Activated T-helper 2 cell treated with anti-CD3 and anti-CD28 coated beads, Interferon-gamma antibody, Interleukin-2, Interleukin-4, amounts not matched to agents 10 μg/mL and 5 μg/mL and 100 μg/mL, durations not matched to agents 14 hours and 24 hours and 36 hours (primary cell): ENCODE data around the gene NTNG2. TPM values are rescaled to one million over a fixed set of nuclear protein-coding genes. Genes with fewer than 3 reads are reported as not detected.

Source experiments
- DNase-seq: peaks from one replicate; pipeline ENCODE4 v3.0.0; 2021; ENCODE audit warnings: low spot score
- H3K27ac Mint-ChIP-seq: one replicate; pipeline ENCODE4 v1.8.0; 2021; ENCODE audit warnings: mixed read lengths
- H3K27me3 Mint-ChIP-seq: one replicate; pipeline ENCODE4 v1.8.0; 2021; ENCODE audit warnings: low read depth, mixed read lengths
- H3K36me3 Mint-ChIP-seq: one replicate; pipeline ENCODE4 v1.8.0; 2021; ENCODE audit warnings: low read depth, mixed read lengths
- H3K4me1 Mint-ChIP-seq: one replicate; pipeline ENCODE4 v1.8.0; 2021; ENCODE audit warnings: low read depth, mixed read lengths
- H3K4me3 Mint-ChIP-seq: one replicate; pipeline ENCODE4 v1.8.0; 2021; ENCODE audit warnings: low read depth, mild to moderate bottlenecking, moderate library complexity, mixed read lengths
- H3K9me3 Mint-ChIP-seq: one replicate; pipeline ENCODE4 v1.8.0; 2021; ENCODE audit warnings: mixed read lengths
- intact Hi-C: fragments of 100-400 bp; cut with micrococcal nuclease; formaldehyde crosslinking; loops from one replicate; pipeline ENCODE4 v1.15.1; 2023
- total RNA-seq: library from RNA; stranded (reverse); gene quantifications from 2 replicates; pipeline ENCODE4 v1.2.3, GENCODE V29; 2022

Gene NTNG2
- total RNA-seq, 1 donor from 2014 or later: 5.2 TPM

- H3K27me3 Mint-ChIP-seq: peaks cover 34% of the 10 kb centered on the region
- no peak for DNase-seq
- no peak overlapping the region for H3K27ac Mint-ChIP-seq
- H3K4me1 Mint-ChIP-seq: peaks cover 7% of the 10 kb centered on the region
- H3K4me3 Mint-ChIP-seq: no peak overlapping the region
- peaks cover 6% of the 10 kb centered on the region for H3K36me3 Mint-ChIP-seq
- H3K9me3 Mint-ChIP-seq: no peaks in the 10 kb centered on the region
- intact Hi-C loops: loop anchor here (10.0 kb wide), 1 partner anchor 402 kb away; no protein-coding TSS in a partner anchor
These were observed 4.7 kb downstream of the NTNG2 start for GRCh38 chr9:132166599-132166998.

- H3K4me3 Mint-ChIP-seq: no peak overlapping the region
- DNase-seq: no peak
- no peaks in the 10 kb centered on the region for H3K9me3 Mint-ChIP-seq
- H3K27ac Mint-ChIP-seq: no peak overlapping the region
- H3K36me3 Mint-ChIP-seq: peaks cover 6% of the 10 kb centered on the region
- H3K4me1 Mint-ChIP-seq: peaks cover 7% of the 10 kb centered on the region
- intact Hi-C loops: loop anchor here (10.0 kb wide), 1 partner anchor 402 kb away; no protein-coding TSS in a partner anchor
- H3K27me3 Mint-ChIP-seq: peaks cover 33% of the 10 kb centered on the region
These were observed 5.3 kb downstream of the NTNG2 start for GRCh38 chr9:132167192-132167591.

GRCh38 chr9:132168347-132168746 is 6.5 kb downstream of the NTNG2 start:
- DNase-seq: no peak
- Mint-ChIP-seq H3K4me1 (peaks cover 4% of the 10 kb centered on the region), H3K27ac (no peak overlapping the region)

GRCh38 chr9:132168851-132169250 is 7.0 kb downstream of the NTNG2 start:
- H3K9me3 Mint-ChIP-seq: no peaks in the 10 kb centered on the region
- H3K4me3 Mint-ChIP-seq: no peak overlapping the region
- peaks cover 28% of the 10 kb centered on the region for H3K27me3 Mint-ChIP-seq
- H3K4me1 Mint-ChIP-seq: peaks cover 4% of the 10 kb centered on the region
- H3K36me3 Mint-ChIP-seq: peaks cover 9% of the 10 kb centered on the region
- no peak for DNase-seq
- no peak overlapping the region for H3K27ac Mint-ChIP-seq
- intact Hi-C loops: loop anchor here (1.0 to 10.0 kb wide), 2 partner anchors 67 to 404 kb away; no protein-coding TSS in a partner anchor

More at GRCh38 chr9:132168347-132168746, 6.5 kb downstream of the NTNG2 start:
- intact Hi-C loops: loop anchor here (10.0 kb wide), 1 partner anchor 404 kb away; no protein-coding TSS in a partner anchor
- Mint-ChIP-seq H3K4me3 (no peak overlapping the region), H3K27me3 (peaks cover 30% of the 10 kb centered on the region), H3K36me3 (peaks cover 4% of the 10 kb centered on the region), H3K9me3 (no peaks in the 10 kb centered on the region)

GRCh38 chr9:132169672-132170392 is 8.0 kb downstream of the NTNG2 start:
- Mint-ChIP-seq H3K36me3 (peaks cover 11% of the 10 kb centered on the region), H3K27ac (no peak overlapping the region), H3K4me1 (peaks cover under 1% of the 10 kb centered on the region), H3K27me3 (peaks cover 21% of the 10 kb centered on the region), H3K9me3 (no peaks in the 10 kb centered on the region), H3K4me3 (no peak overlapping the region)
- intact Hi-C loops: loop anchor here (1.0 to 10.0 kb wide), 2 partner anchors 66 to 405 kb away; no protein-coding TSS in a partner anchor
- peak; percentile 34 for DNase-seq

- Mint-ChIP-seq H3K27me3 (peaks cover 5% of the 10 kb centered on the region), H3K27ac (no peak overlapping the region), H3K9me3 (no peaks in the 10 kb centered on the region), H3K4me1 (no peaks in the 10 kb centered on the region), H3K36me3 (peaks cover 10% of the 10 kb centered on the region), H3K4me3 (no peak overlapping the region)
- intact Hi-C loops: no loop called here
- DNase-seq: no peak
These were observed 9.8 kb downstream of the NTNG2 start for GRCh38 chr9:132171702-132172101.

- Mint-ChIP-seq H3K36me3 (peaks cover 10% of the 10 kb centered on the region), H3K4me1 (no peaks in the 10 kb centered on the region), H3K27me3 (peaks cover 4% of the 10 kb centered on the region), H3K27ac (no peak overlapping the region), H3K4me3 (no peak overlapping the region), H3K9me3 (no peaks in the 10 kb centered on the region)
- DNase-seq: no peak
- intact Hi-C loops: no loop called here
These were observed 10.3 kb downstream of the NTNG2 start for GRCh38 chr9:132172185-132172584.

- peaks cover 10% of the 10 kb centered on the region for H3K36me3 Mint-ChIP-seq
- H3K9me3 Mint-ChIP-seq: no peaks in the 10 kb centered on the region
- intact Hi-C loops: no loop called here
- no peak for DNase-seq
- H3K4me3 Mint-ChIP-seq: no peak overlapping the region
- peaks cover under 1% of the 10 kb centered on the region for H3K27me3 Mint-ChIP-seq
- no peaks in the 10 kb centered on the region for H3K4me1 Mint-ChIP-seq
- no peak overlapping the region for H3K27ac Mint-ChIP-seq
These were observed 13.6 kb downstream of the NTNG2 start for GRCh38 chr9:132175431-132175830.

GRCh38 chr9:132176338-132176737 is 14.5 kb downstream of the NTNG2 start:
- no peaks in the 10 kb centered on the region for H3K4me1 Mint-ChIP-seq
- H3K36me3 Mint-ChIP-seq: peaks cover 10% of the 10 kb centered on the region
- intact Hi-C loops: no loop called here
- no peak overlapping the region for H3K27ac Mint-ChIP-seq
- H3K9me3 Mint-ChIP-seq: no peaks in the 10 kb centered on the region
- peaks cover 1% of the 10 kb centered on the region for H3K27me3 Mint-ChIP-seq
- DNase-seq: no peak
- H3K4me3 Mint-ChIP-seq: no peak overlapping the region

GRCh38 chr9:132181796-132182313 is 20.0 kb downstream of the NTNG2 start:
- intact Hi-C loops: no loop called here
- H3K4me3 Mint-ChIP-seq: no peak overlapping the region
- H3K9me3 Mint-ChIP-seq: no peaks in the 10 kb centered on the region
- H3K36me3 Mint-ChIP-seq: no peaks in the 10 kb centered on the region
- no peak overlapping the region for H3K27ac Mint-ChIP-seq
- peaks cover 7% of the 10 kb centered on the region for H3K27me3 Mint-ChIP-seq
- no peak for DNase-seq
- no peaks in the 10 kb centered on the region for H3K4me1 Mint-ChIP-seq

- Mint-ChIP-seq H3K36me3 (no peaks in the 10 kb centered on the region), H3K4me1 (no peaks in the 10 kb centered on the region), H3K4me3 (no peak overlapping the region), H3K27me3 (peaks cover 7% of the 10 kb centered on the region), H3K9me3 (no peaks in the 10 kb centered on the region), H3K27ac (no peak overlapping the region)
- intact Hi-C loops: no loop called here
- no peak for DNase-seq
These were observed 20.6 kb downstream of the NTNG2 start for GRCh38 chr9:132182314-132183091.

- Mint-ChIP-seq H3K27ac (no peak overlapping the region), H3K9me3 (no peaks in the 10 kb centered on the region), H3K36me3 (no peaks in the 10 kb centered on the region), H3K4me1 (no peaks in the 10 kb centered on the region), H3K4me3 (no peak overlapping the region), H3K27me3 (peaks cover 7% of the 10 kb centered on the region)
- intact Hi-C loops: no loop called here
- no peak for DNase-seq
These were observed 21.3 kb downstream of the NTNG2 start for GRCh38 chr9:132183134-132183533.

- Mint-ChIP-seq H3K36me3 (no peaks in the 10 kb centered on the region), H3K4me3 (no peak overlapping the region), H3K27ac (no peak overlapping the region), H3K27me3 (peaks cover 7% of the 10 kb centered on the region), H3K9me3 (no peaks in the 10 kb centered on the region), H3K4me1 (no peaks in the 10 kb centered on the region)
- DNase-seq: no peak
- intact Hi-C loops: no loop called here
These were observed 21.9 kb downstream of the NTNG2 start for GRCh38 chr9:132183715-132184114.
